Ishikawa (cell line): ENCODE measurements around the gene CDKN2D.

Experiments
- CEBPB ChIP-seq: IDR thresholded peaks from 2 replicates; pipeline ENCODE4 v1.6.1; 2012
- CREB1 ChIP-seq: IDR thresholded peaks from 2 replicates; pipeline ENCODE4 v1.6.1; 2012; ENCODE audit warnings: low read depth
- EGR1 ChIP-seq: IDR thresholded peaks from 2 replicates; pipeline ENCODE4 v1.6.1; 2012
- EP300 ChIP-seq: IDR thresholded peaks from 2 replicates; pipeline ENCODE4 v1.6.1; 2012; ENCODE audit warnings: borderline replicate concordance
- FOXM1 ChIP-seq: IDR thresholded peaks from 2 replicates; pipeline ENCODE4 v1.6.1; 2012; ENCODE audit warnings: low read depth, borderline replicate concordance
- NFIC ChIP-seq: IDR thresholded peaks from 2 replicates; pipeline ENCODE4 v1.6.1; 2012
- RAD21 ChIP-seq: IDR thresholded peaks from 2 replicates; pipeline ENCODE4 v1.6.1; 2012; ENCODE audit warnings: low read depth
- TAF1 ChIP-seq: IDR thresholded peaks from 2 replicates; pipeline ENCODE4 v1.6.1; 2012; ENCODE audit warnings: low read depth, mild to moderate bottlenecking
- TCF12 ChIP-seq: IDR thresholded peaks from 2 replicates; pipeline ENCODE4 v1.6.1; 2012; ENCODE audit warnings: low read depth
- TEAD4 ChIP-seq: IDR thresholded peaks from 2 replicates; pipeline ENCODE4 v1.6.1; 2012
- YY1 ChIP-seq: IDR thresholded peaks from 2 replicates; pipeline ENCODE4 v1.6.1; 2012; ENCODE audit warnings: low read depth
- ZBTB7A ChIP-seq: IDR thresholded peaks from 2 replicates; pipeline ENCODE4 v1.6.1; 2012; ENCODE audit warnings: low read depth
- TF ChIP-seq, protein P1 (sequence below): IDR thresholded peaks from 2 replicates; pipeline ENCODE4 v1.6.1; 2012
- TF ChIP-seq, protein P2 (sequence below): IDR thresholded peaks from 2 replicates; pipeline ENCODE4 v1.6.1; 2012
- TF ChIP-seq, protein P3 (sequence below): IDR thresholded peaks from 2 replicates; pipeline ENCODE4 v1.6.1; 2012; ENCODE audit warnings: low read depth, mild to moderate bottlenecking

CDKN2D gene

GRCh38 chr19:10537668-10538067 lies 31.1 kb downstream of the CDKN2D start:
- TF ChIP-seq TEAD4, result peak; percentile 8; the same call in 1 of the 2 replicates
- peak; percentile 52; the same call in 1 of the 2 replicates for TF ChIP-seq TCF12
- no peak for TF ChIP-seq YY1
- TF ChIP-seq RAD21, result no peak

GRCh38 chr19:10535613-10536012 lies 33.2 kb downstream of the CDKN2D start:
- TF ChIP-seq ZBTB7A, result no peak
- TF ChIP-seq YY1, result no peak
- no peak for TF ChIP-seq EGR1
- no peak for TF ChIP-seq TCF12
- no peak for TF ChIP-seq TEAD4
- TF ChIP-seq, protein P1, sequence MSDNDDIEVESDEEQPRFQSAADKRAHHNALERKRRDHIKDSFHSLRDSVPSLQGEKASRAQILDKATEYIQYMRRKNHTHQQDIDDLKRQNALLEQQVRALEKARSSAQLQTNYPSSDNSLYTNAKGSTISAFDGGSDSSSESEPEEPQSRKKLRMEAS, result no peak
- TF ChIP-seq, protein P2, sequence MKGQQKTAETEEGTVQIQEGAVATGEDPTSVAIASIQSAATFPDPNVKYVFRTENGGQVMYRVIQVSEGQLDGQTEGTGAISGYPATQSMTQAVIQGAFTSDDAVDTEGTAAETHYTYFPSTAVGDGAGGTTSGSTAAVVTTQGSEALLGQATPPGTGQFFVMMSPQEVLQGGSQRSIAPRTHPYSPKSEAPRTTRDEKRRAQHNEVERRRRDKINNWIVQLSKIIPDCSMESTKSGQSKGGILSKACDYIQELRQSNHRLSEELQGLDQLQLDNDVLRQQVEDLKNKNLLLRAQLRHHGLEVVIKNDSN, result no peak
- TF ChIP-seq RAD21, result no peak
- no peak for TF ChIP-seq FOXM1

DNA sequence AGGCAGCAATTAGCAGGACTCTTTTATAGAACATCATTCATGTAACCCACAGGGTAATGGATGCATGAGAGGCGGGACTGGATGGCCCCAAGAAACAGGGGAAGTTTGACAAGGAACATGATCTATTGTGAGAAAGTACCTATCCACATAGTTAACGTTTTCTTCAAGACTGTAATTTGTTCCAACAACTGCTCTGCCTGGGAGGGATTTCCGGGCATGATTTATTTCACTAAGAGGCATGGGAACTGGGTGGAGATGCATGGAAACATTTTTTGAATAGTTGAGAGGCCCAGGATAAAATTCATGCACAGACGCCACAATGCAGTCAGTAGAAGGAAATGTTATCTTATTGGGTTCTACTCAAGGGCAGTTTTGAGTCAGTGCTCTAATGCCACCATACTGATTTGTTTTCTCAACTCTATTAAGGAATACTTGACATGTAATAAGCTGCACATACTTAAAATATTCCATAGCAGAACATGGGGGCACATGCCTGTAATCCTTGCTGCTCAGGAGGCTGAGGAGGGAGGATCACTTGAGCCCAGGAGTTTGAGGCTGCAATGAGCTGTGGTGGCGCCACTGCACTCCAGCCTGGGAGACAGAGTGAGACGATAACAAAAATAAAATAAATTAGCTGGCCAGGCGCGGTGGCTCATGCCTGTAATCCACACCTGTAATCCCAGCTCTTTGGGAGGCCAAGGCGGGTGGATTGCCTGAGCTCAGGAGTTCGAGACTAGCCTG lies 35.0 kb downstream of the CDKN2D start:
- TF ChIP-seq YY1, result no peak
- TF ChIP-seq TEAD4, result peak; percentile 90
- TF ChIP-seq FOXM1, result peak; percentile 80
- no peak for TF ChIP-seq EGR1
- TF ChIP-seq, protein P1, result peak; percentile 29; the same call in 1 of the 2 replicates
- TF ChIP-seq NFIC, result peak; percentile 67
- peak; percentile 85 for TF ChIP-seq TCF12
- TF ChIP-seq EP300, result peak; percentile 86

- no peak for TF ChIP-seq NFIC
- TF ChIP-seq YY1, result no peak
- no peak for TF ChIP-seq CEBPB
- TF ChIP-seq CREB1, result no peak
- TF ChIP-seq EGR1, result no peak
- TF ChIP-seq TCF12, result no peak
- TF ChIP-seq, protein P1, result no peak
- no peak for TF ChIP-seq TAF1
- TF ChIP-seq, protein P2, result no peak
- no peak for TF ChIP-seq RAD21
These were observed 36.3 kb downstream of the CDKN2D start for GRCh38 chr19:10532457-10532856.

GRCh38 chr19:10525636-10526035 lies 43.1 kb downstream of the CDKN2D start:
- TF ChIP-seq TAF1, result no peak
- no peak for TF ChIP-seq RAD21

DNA sequence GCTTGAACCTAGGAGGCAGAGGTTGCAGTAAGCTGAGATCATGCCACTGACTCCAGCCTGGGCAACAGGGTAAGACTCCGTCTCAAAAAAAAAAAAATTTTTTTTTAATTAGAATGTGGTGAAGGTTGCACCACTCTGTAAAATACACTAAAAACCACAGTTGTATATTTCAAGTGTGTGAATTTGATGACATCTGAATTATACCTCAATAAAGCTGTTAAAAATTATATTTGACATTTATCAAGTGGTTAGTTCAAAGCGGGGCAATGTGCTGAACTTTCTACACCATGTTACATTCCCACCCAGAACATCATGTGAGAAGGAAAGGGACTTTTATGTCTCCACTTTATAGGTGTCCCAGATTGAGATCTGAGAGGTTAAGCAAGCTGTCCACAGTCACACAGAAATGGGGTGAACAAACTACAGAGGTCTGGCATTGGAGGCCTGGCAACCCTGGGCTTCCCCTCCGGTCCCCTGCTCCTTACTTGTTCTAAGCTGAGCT lies 45.6 kb downstream of the CDKN2D start:
- TF ChIP-seq RAD21 (no peak), EGR1 (no peak), TCF12 (no peak), TAF1 (no peak), FOXM1 (no peak), CEBPB (no peak)
- TF ChIP-seq, protein P2, result no peak

DNA sequence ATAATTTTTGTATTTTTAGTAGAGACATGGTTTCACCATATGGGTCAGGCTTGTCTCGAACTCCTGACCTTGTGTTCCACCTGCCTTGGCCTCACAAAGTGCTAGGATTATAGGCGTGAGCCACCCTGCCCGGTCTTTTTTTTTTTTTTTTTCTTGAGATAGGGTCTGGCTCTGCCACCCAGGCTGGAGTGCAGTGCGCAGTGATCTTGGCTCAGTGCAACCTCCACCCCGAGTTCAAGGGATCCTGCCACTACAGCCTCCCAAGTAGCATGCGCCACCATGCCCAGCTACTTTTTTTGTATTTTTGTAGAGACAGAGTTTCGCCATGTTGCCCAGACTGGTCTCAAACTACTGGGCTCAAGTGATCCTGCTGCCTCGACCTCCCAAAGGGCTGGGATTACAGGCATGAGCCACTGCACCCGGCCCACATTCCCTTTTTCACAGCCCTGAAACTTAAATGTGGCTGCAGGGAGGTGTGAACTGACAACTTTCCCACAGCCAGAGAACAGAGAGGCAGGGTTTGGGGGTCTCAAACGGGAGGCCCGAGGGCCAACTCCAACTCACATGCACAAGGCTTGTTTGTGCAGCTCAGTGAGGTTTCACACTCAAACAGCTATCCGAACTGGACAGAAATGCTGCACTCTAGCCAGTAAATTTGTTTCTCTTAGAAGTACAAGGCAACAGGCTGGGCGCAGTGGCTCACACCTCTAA lies 47.2 kb downstream of the CDKN2D start:
- TF ChIP-seq CEBPB (no peak), RAD21 (no peak)

GRCh38 chr19:10520652-10521318 lies 48.0 kb downstream of the CDKN2D start:
- TF ChIP-seq YY1 (no peak), EP300 (no peak), FOXM1 (no peak), ZBTB7A (no peak), TEAD4 (0 out of 2 replicates have a peak, but pooled peaks have one; percentile 23), RAD21 (no peak), TAF1 (no peak), TCF12 (no peak), CREB1 (no peak), EGR1 (no peak), CEBPB (no peak), NFIC (peak; percentile 56)
- TF ChIP-seq, protein P2, result no peak
- TF ChIP-seq, protein P1, result 0 out of 2 replicates have a peak, but pooled peaks have one; percentile 33
- TF ChIP-seq, protein P3, sequence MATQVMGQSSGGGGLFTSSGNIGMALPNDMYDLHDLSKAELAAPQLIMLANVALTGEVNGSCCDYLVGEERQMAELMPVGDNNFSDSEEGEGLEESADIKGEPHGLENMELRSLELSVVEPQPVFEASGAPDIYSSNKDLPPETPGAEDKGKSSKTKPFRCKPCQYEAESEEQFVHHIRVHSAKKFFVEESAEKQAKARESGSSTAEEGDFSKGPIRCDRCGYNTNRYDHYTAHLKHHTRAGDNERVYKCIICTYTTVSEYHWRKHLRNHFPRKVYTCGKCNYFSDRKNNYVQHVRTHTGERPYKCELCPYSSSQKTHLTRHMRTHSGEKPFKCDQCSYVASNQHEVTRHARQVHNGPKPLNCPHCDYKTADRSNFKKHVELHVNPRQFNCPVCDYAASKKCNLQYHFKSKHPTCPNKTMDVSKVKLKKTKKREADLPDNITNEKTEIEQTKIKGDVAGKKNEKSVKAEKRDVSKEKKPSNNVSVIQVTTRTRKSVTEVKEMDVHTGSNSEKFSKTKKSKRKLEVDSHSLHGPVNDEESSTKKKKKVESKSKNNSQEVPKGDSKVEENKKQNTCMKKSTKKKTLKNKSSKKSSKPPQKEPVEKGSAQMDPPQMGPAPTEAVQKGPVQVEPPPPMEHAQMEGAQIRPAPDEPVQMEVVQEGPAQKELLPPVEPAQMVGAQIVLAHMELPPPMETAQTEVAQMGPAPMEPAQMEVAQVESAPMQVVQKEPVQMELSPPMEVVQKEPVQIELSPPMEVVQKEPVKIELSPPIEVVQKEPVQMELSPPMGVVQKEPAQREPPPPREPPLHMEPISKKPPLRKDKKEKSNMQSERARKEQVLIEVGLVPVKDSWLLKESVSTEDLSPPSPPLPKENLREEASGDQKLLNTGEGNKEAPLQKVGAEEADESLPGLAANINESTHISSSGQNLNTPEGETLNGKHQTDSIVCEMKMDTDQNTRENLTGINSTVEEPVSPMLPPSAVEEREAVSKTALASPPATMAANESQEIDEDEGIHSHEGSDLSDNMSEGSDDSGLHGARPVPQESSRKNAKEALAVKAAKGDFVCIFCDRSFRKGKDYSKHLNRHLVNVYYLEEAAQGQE, result no peak
